A549 (cell line): ENCODE results near the gene RALGAPA1. TPM values are rescaled to one million over a fixed set of nuclear protein-coding genes. Genes with fewer than 3 reads are reported as not detected.

Source experiments
- ATAC-seq, 2 experiments: fragments of 200-7000 bp in 1 of 2; fragments of >200 bp in 1 of 2; cut with Nextera tagmentation in 1 of 2; cut with Tn5 transposase in 1 of 2; 3 replicates each; pipeline versions ENCODE4 v1.8.0 to v1.9.1; 2018 to 2020; ENCODE audit warnings: mild to moderate bottlenecking in 1 of 2, moderate library complexity in 1 of 2
- CTCF ChIA-PET: fragments of 300-600 bp; sonication (Branson Sonifier 250); formaldehyde crosslinking; extraction: SDS; loops from one replicate; lab custom pipeline; 2021; ENCODE audit warnings: antibody characterized with exemption, inconsistent platforms; lab: Yijun Ruan, JAX
- POLR2A ChIA-PET: fragments of 350-600 bp; formaldehyde crosslinking; extraction: SDS; loops from one replicate; lab custom pipeline; 2021; ENCODE audit warnings: antibody characterized with exemption, inconsistent platforms; lab: Yijun Ruan, JAX
- DNase-seq, 2 experiments: peaks; one replicate each; pipeline versions ENCODE4 v3.0.0 to v3.0.0-alpha.2; 2011 to 2016; ENCODE audit warnings: low read depth in 1 of 2, low spot score in 1 of 2
- FAIRE-seq: peaks from 2 replicates; lab custom pipeline; 2011; peaks lifted over from hg19 to GRCh38; lab: Jason Lieb, UNC
- H3K27ac ChIP-seq, 2 experiments: fragments of >200 bp; sonication (Bioruptor Twin); formaldehyde crosslinking; 3 replicates each; pipeline ENCODE4 v1.5.1; 2016 to 2017
- H3K4me1 ChIP-seq: fragments of >200 bp; sonication (Bioruptor Twin); formaldehyde crosslinking; 3 replicates; pipeline ENCODE4 v1.6.1; 2016
- H3K4me2 ChIP-seq: fragments of >200 bp; sonication (Bioruptor Twin); formaldehyde crosslinking; 3 replicates; pipeline ENCODE4 v1.6.1; 2016
- H3K4me3 ChIP-seq: fragments of >200 bp; sonication (Bioruptor Twin); formaldehyde crosslinking; 3 replicates; pipeline ENCODE4 v1.5.1; 2016
- H3K9me3 ChIP-seq: fragments of >200 bp; sonication (Bioruptor Twin); formaldehyde crosslinking; 3 replicates; pipeline ENCODE4 v1.6.1; 2016
- ATOH8 ChIP-seq: fragments of 250-450 bp; sonication (Bioruptor Pico); IDR thresholded peaks from 2 replicates; pipeline ENCODE4 v1.5.0; 2020; ENCODE audit warnings: low read depth, mild to moderate bottlenecking, moderate library complexity
- BHLHE40 ChIP-seq: IDR thresholded peaks from 2 replicates; pipeline ENCODE4 v1.6.1; 2012; ENCODE audit warnings: low read depth, low read length, inconsistent platforms
- CBX2 ChIP-seq: fragments of 200-600 bp; sonication (generic); IDR thresholded peaks from 2 replicates; pipeline ENCODE4 v1.6.1; 2016; ENCODE audit warnings: low read depth, mild to moderate bottlenecking, borderline replicate concordance
- CBX8 ChIP-seq: fragments of 200-600 bp; sonication (generic); IDR thresholded peaks from 2 replicates; pipeline ENCODE4 v1.6.1; 2016
- CHD4 ChIP-seq: fragments of 200-600 bp; sonication (generic); IDR thresholded peaks from 2 replicates; pipeline ENCODE4 v1.6.1; 2016; ENCODE audit warnings: antibody characterized with exemption, mild to moderate bottlenecking, borderline replicate concordance
- CTCF ChIP-seq: fragments of >200 bp; sonication (Bioruptor Twin); formaldehyde crosslinking; IDR thresholded peaks from 3 replicates; pipeline ENCODE4 v1.5.1; 2016
- E2F6 ChIP-seq: IDR thresholded peaks from 2 replicates; pipeline ENCODE4 v1.6.1; 2012; ENCODE audit warnings: low read depth, borderline replicate concordance
- EHMT2 ChIP-seq: fragments of 200-600 bp; sonication (generic); IDR thresholded peaks from 2 replicates; pipeline ENCODE4 v1.6.1; 2016; ENCODE audit warnings: antibody characterized with exemption, low read depth, mild to moderate bottlenecking, moderate library complexity
- EP300 ChIP-seq, 2 experiments: fragments of >200 bp; sonication (Bioruptor Twin); formaldehyde crosslinking; IDR thresholded peaks; 2 replicates in 1 of 2; 3 replicates in 1 of 2; pipeline ENCODE4 v1.6.1; 2016 to 2017
- ESRRA ChIP-seq: fragments of 150-350 bp; IDR thresholded peaks from 2 replicates; pipeline ENCODE4 v1.6.1; 2014; ENCODE audit warnings: mild to moderate bottlenecking, low read length, borderline replicate concordance
- FOSB ChIP-seq: fragments of 250-450 bp; sonication (Bioruptor Pico); IDR thresholded peaks from 2 replicates; pipeline ENCODE4 v1.5.0; 2020; ENCODE audit warnings: mild to moderate bottlenecking, moderate library complexity
- FOSL2 ChIP-seq, 2 experiments: fragments of 450-650 bp in 1 of 2; fragments of >200 bp in 1 of 2; sonication (Bioruptor Twin) in 1 of 2; formaldehyde crosslinking; IDR thresholded peaks; 2 replicates each; pipeline versions ENCODE4 v1.5.0 to v1.6.1; 2016 to 2020; ENCODE audit warnings: mild to moderate bottlenecking in 1 of 2, moderate library complexity in 1 of 2
- HDAC2 ChIP-seq: fragments of 200-600 bp; sonication (generic); IDR thresholded peaks from 2 replicates; pipeline ENCODE4 v1.6.1; 2016
- HMGXB4 ChIP-seq: fragments of 250-450 bp; sonication (Bioruptor Pico); IDR thresholded peaks from 2 replicates; pipeline ENCODE4 v1.5.0; 2021; ENCODE audit warnings: mild to moderate bottlenecking, moderate library complexity, borderline replicate concordance
- HOXA7 ChIP-seq: fragments of 250-450 bp; sonication (Bioruptor Pico); IDR thresholded peaks from 2 replicates; pipeline ENCODE4 v1.5.0; 2020; ENCODE audit warnings: mild to moderate bottlenecking, moderate library complexity
- HOXB5 ChIP-seq: fragments of 250-450 bp; sonication (Bioruptor Pico); IDR thresholded peaks from 2 replicates; pipeline ENCODE4 v1.5.0; 2020; ENCODE audit warnings: mild to moderate bottlenecking, moderate library complexity
- JUN ChIP-seq, 2 experiments: fragments of >200 bp; sonication (Bioruptor Twin); formaldehyde crosslinking; IDR thresholded peaks; 2 replicates in 1 of 2; 3 replicates in 1 of 2; pipeline ENCODE4 v1.6.1; 2016 to 2017
- KDM1A ChIP-seq: fragments of 200-600 bp; sonication (generic); IDR thresholded peaks from 2 replicates; pipeline ENCODE4 v1.6.1; 2016; ENCODE audit warnings: low read depth, mild to moderate bottlenecking
- MAFK ChIP-seq: fragments of 450-650 bp; IDR thresholded peaks from 2 replicates; pipeline ENCODE4 v1.6.1; 2014; ENCODE audit not compliant: partially characterized antibody
- NFE2L2 ChIP-seq: fragments of 150-350 bp; conservative IDR thresholded peaks from 2 replicates; pipeline ENCODE4 v1.6.1; 2014; ENCODE audit warnings: low read length
- NPAS2 ChIP-seq: fragments of 250-450 bp; sonication (Bioruptor Pico); IDR thresholded peaks from 2 replicates; pipeline ENCODE4 v1.8.0; 2022; ENCODE audit warnings: mild to moderate bottlenecking, moderate library complexity, borderline replicate concordance
- NR3C1 ChIP-seq: fragments of >200 bp; sonication (Bioruptor Twin); formaldehyde crosslinking; IDR thresholded peaks from 3 replicates; pipeline ENCODE4 v1.6.1; 2017
- PBX3 ChIP-seq: IDR thresholded peaks from 2 replicates; pipeline ENCODE4 v1.6.1; 2012
- RAD21 ChIP-seq, 2 experiments: fragments of >200 bp in 1 of 2; sonication (Bioruptor Twin) in 1 of 2; formaldehyde crosslinking in 1 of 2; IDR thresholded peaks in 1 of 2; conservative IDR thresholded peaks in 1 of 2; 2 replicates in 1 of 2; 3 replicates in 1 of 2; pipeline ENCODE4 v1.6.1; 2012 to 2018; ENCODE audit warnings: inconsistent platforms in 1 of 2
- RFX5 ChIP-seq: fragments of 450-650 bp; IDR thresholded peaks from 2 replicates; pipeline ENCODE4 v1.7.1; 2014; ENCODE audit warnings: antibody characterized with exemption, mild to moderate bottlenecking, moderate library complexity
- ZC3H11A ChIP-seq: fragments of 450-650 bp; IDR thresholded peaks from 2 replicates; pipeline ENCODE4 v1.6.1; 2014; ENCODE audit warnings: antibody characterized with exemption, mild to moderate bottlenecking
- ZSCAN20 ChIP-seq: fragments of 250-450 bp; sonication (Bioruptor Pico); IDR thresholded peaks from 2 replicates; pipeline ENCODE4 v1.8.0; 2022; ENCODE audit warnings: mild to moderate bottlenecking, moderate library complexity
- WGBS: methylation state at CpG from one replicate; pipeline ENCODE4 v1.1.6; 2017; ENCODE audit errors: missing lambda C conversion rate; 5-methylcytosine and 5-hydroxymethylcytosine counted together
- polyA plus RNA-seq, 4 experiments: library from polyadenylated mRNA; depleted of rRNA in 3 of 4; stranded (reverse); fragments of >200 nt; fragmentation: RNase III in 1 of 4; extraction: RNeasy Plus Mini Kit Qiagen cat#74134 plus additional on column Dnase treatment in 1 of 4; gene quantifications; 2 replicates in 3 of 4; 3 replicates in 1 of 4; pipeline ENCODE4 v1.2.3, GENCODE V29; 2011 to 2017

Gene RALGAPA1
- polyA plus RNA-seq, 2 of the 4 experiments (the other 2 are of a cell fraction) = 8.2 to 17.1 TPM

- H3K9me3 ChIP-seq = no peaks in the 10 kb centered on the region
- ATAC-seq (no peak), DNase-seq (no peak), FAIRE-seq (no peak)
- H3K27ac ChIP-seq = no peak overlapping the region
- H3K4me3 ChIP-seq = no peak overlapping the region
- POLR2A ChIA-PET = no interaction called here
- H3K4me2 ChIP-seq = no peak overlapping the region
- TF ChIP-seq ESRRA (no peak), E2F6 (no peak), NFE2L2 (no peak), NR3C1 (no peak), HDAC2 (no peak), EP300 (IDR thresholded peaks at IDR 0.05) (no peak), CHD4 (no peak), HOXA7 (no peak), RFX5 (no peak), KDM1A (no peak), ZC3H11A (no peak), HOXB5 (CRISPR knock-in tag) (no peak), FOSB (CRISPR knock-in tag) (no peak), CBX8 (no peak), FOSL2 (IDR thresholded peaks at IDR 0.05) (no peak), FOSL2 (CRISPR knock-in tag; IDR thresholded peaks at IDR 0.05) (no peak)
- WGBS = 98% methylated on average over 3 of the region's 3 CpGs
- CTCF ChIA-PET = interaction anchor here (1.2 to 1.3 kb wide), 2 partner anchors 24 to 39 kb away, joined by 3 read pairs; no protein-coding TSS in a partner anchor
- H3K4me1 ChIP-seq = no peaks in the 10 kb centered on the region
Observed at GRCh38 chr14:35712466-35712865, 96.6 kb downstream of the RALGAPA1 start.

- DNase-seq (no peak), FAIRE-seq (no peak), ATAC-seq (no peak)
- ChIA-PET POLR2A (no interaction called here), CTCF (no interaction called here)
- Histone ChIP-seq H3K4me3 (no peak overlapping the region), H3K4me2 (no peak overlapping the region), H3K27ac (no peak overlapping the region), H3K4me1 (no peaks in the 10 kb centered on the region), H3K9me3 (no peaks in the 10 kb centered on the region)
- TF ChIP-seq RAD21 (conservative IDR thresholded peaks at IDR 0.05 in 1 of 2, IDR thresholded peaks at IDR 0.05 in 1 of 2) = no peak
- TF ChIP-seq EHMT2 = no peak
- TF ChIP-seq FOSB (CRISPR knock-in tag) = no peak
- TF ChIP-seq EP300 (IDR thresholded peaks at IDR 0.05) = no peak
- TF ChIP-seq JUN (IDR thresholded peaks at IDR 0.05) = no peak
- TF ChIP-seq MAFK = no peak
- TF ChIP-seq NFE2L2 = no peak
- no peak for TF ChIP-seq FOSL2 (IDR thresholded peaks at IDR 0.05)
- TF ChIP-seq FOSL2 (CRISPR knock-in tag; IDR thresholded peaks at IDR 0.05) = no peak
- TF ChIP-seq ZSCAN20 (CRISPR knock-in tag) = no peak
- no peak for TF ChIP-seq KDM1A
- no peak for TF ChIP-seq CTCF
- TF ChIP-seq BHLHE40 = no peak
- no peak for TF ChIP-seq NPAS2 (CRISPR knock-in tag)
- no peak for TF ChIP-seq CBX2
- no peak for TF ChIP-seq HMGXB4 (CRISPR knock-in tag)
- no peak for TF ChIP-seq ATOH8
- no peak for TF ChIP-seq HOXA7
- no peak for TF ChIP-seq PBX3
- 82% methylated on average over 1 of the region's 1 CpG for WGBS
Observed at GRCh38 chr14:35708062-35708461, 101.0 kb downstream of the RALGAPA1 start.
